ENCODE data around the gene ITGB2. TPM values are rescaled to one million over a fixed set of nuclear protein-coding genes. Genes with fewer than 3 reads are reported as not detected.

Gene ITGB2
- total RNA-seq, 1 donor from 2014 or later, result 35.1 TPM

DNA sequence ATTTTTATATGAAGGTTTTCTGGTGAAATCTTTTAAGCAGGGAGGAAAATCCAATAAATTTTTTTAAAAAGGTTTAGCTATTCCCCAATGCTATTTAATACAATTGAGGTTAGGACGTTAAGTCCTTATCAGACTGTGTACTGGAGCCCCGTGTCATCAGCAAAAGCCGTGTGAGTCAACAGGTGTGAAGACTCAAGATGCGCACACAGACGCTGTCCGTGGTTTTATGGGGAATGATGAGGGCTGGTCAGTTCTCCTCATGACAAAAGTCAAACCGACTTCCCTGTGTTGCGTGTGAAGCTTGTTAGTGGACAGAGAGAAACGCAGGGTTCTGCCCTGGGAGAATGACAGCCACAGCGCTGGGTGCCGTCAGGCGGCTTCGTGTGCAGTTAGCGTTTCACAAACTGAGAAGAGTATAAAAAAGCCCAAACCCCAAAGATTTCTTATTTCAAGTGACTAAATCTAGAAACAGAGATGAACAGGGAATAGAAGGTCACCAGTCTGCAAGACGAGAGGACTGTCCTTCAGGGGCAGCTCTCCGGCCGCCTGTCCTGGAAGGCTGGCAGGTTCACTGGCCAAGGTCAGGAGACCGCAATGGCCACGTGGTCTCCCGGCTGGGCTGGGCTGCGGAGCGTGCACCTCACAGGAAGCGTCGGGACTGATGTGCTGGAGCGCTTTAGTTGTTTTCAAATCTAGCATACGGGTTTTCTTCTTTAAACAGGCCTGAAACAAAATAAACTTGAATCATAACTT lies 69.6 kb downstream of the ITGB2 start:
- peaks cover 0 to 56% of the 10 kb centered on the region in 2 donors for H3K36me3 ChIP-seq
- H3K27me3 ChIP-seq, result no peaks in the 10 kb centered on the region
- H3K27ac ChIP-seq, result no peak overlapping the region
- intact Hi-C loops (cut with DNase I), result no loop called here
- H3K4me3 ChIP-seq, result no peak overlapping the region
- no peaks in the 10 kb centered on the region for H3K9me3 ChIP-seq
- no peak for TF ChIP-seq POLR2AphosphoS5 (IDR thresholded peaks at IDR 0.05; ENCODE audit: insufficient read depth in 1 of 2, low read depth in 1 of 2)
- TF ChIP-seq POLR2A (IDR thresholded peaks at IDR 0.05), result no peak
- TF ChIP-seq, protein P1, sequence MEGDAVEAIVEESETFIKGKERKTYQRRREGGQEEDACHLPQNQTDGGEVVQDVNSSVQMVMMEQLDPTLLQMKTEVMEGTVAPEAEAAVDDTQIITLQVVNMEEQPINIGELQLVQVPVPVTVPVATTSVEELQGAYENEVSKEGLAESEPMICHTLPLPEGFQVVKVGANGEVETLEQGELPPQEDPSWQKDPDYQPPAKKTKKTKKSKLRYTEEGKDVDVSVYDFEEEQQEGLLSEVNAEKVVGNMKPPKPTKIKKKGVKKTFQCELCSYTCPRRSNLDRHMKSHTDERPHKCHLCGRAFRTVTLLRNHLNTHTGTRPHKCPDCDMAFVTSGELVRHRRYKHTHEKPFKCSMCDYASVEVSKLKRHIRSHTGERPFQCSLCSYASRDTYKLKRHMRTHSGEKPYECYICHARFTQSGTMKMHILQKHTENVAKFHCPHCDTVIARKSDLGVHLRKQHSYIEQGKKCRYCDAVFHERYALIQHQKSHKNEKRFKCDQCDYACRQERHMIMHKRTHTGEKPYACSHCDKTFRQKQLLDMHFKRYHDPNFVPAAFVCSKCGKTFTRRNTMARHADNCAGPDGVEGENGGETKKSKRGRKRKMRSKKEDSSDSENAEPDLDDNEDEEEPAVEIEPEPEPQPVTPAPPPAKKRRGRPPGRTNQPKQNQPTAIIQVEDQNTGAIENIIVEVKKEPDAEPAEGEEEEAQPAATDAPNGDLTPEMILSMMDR (IDR thresholded peaks at IDR 0.05), result no peak
- DNase-seq (ENCODE audit: extremely low spot score in 2 of 2), result no peak
- H3K4me1 ChIP-seq, result peaks cover 13% of the 10 kb centered on the region

DNA sequence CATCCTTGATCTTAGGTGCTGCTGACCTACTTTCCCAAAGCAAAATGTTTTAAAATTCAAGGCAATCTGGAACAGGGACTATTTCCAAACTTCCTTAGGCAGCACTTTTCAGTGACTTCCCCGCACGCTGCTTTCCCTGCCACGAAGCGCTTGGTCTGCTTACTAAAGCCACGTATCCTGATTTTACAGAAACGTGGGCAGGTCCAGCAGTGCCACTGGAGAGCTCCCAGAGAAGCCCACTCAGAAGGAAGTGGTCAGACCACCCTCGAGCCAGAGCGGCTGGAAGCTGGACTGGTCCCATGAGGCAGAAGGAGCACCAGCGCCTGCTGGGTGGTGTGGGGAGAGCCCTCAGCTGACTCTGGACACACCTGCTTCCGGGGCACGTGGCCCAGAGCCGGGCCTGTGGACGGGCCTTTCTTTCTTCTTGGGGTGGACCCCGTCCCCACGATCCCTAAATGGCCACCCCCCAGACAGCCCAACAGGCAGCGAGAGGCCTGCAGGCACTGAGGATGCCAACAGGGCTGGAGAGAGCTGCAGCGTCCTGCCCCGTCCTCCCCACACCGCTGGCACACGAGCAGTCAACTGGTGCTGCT lies 70.4 kb downstream of the ITGB2 start:
- no peak overlapping the region for H3K27ac ChIP-seq
- TF ChIP-seq, protein P1 (IDR thresholded peaks at IDR 0.05), result no peak
- TF ChIP-seq POLR2AphosphoS5 (IDR thresholded peaks at IDR 0.05; ENCODE audit: insufficient read depth in 1 of 2, low read depth in 1 of 2), result no peak
- no peak for TF ChIP-seq POLR2A (IDR thresholded peaks at IDR 0.05)
- H3K27me3 ChIP-seq, result no peaks in the 10 kb centered on the region
- H3K36me3 ChIP-seq, result peaks cover 0 to 49% of the 10 kb centered on the region in 2 donors
- H3K4me3 ChIP-seq, result no peak overlapping the region
- H3K4me1 ChIP-seq, result peaks cover 20% of the 10 kb centered on the region
- H3K9me3 ChIP-seq, result no peaks in the 10 kb centered on the region
- no peak for DNase-seq (ENCODE audit: extremely low spot score in 2 of 2)
- intact Hi-C loops (cut with DNase I), result no loop called here

DNA sequence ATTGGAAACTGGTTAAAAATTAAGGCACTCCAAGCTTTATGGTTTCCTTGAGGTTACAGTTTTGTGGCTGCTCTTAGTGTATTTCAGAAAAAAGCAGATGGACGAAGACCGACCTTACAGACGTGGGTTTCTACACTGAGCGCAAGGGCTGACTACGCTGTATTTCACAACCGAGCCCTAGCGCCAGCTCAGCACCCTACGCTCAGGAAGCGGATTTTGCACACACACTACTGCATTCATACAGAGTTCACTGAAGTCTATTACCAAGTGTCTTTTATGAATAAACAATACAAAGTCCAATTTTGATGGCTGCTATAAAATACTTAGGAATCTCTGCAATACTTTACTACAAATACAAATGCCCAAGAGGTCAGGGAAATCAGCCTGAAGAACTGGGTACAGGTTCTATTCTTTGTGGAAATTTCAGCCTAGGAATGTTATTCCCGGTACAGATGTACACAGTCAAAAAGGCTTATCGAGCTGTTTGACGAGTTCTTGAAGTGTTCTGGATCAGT lies 71.0 kb downstream of the ITGB2 start:
- Histone ChIP-seq H3K4me3 (no peak overlapping the region), H3K4me1 (peaks cover 22% of the 10 kb centered on the region), H3K36me3 (peaks cover 0 to 42% of the 10 kb centered on the region in 2 donors), H3K27ac (no peak overlapping the region), H3K27me3 (no peaks in the 10 kb centered on the region), H3K9me3 (no peaks in the 10 kb centered on the region)
- no peak for DNase-seq (ENCODE audit: extremely low spot score in 2 of 2)
- intact Hi-C loops (cut with DNase I), result no loop called here
- TF ChIP-seq POLR2AphosphoS5 (IDR thresholded peaks at IDR 0.05; ENCODE audit: insufficient read depth in 1 of 2, low read depth in 1 of 2) (no peak), POLR2A (IDR thresholded peaks at IDR 0.05) (no peak)
- TF ChIP-seq, protein P1 (IDR thresholded peaks at IDR 0.05), result no peak

DNA sequence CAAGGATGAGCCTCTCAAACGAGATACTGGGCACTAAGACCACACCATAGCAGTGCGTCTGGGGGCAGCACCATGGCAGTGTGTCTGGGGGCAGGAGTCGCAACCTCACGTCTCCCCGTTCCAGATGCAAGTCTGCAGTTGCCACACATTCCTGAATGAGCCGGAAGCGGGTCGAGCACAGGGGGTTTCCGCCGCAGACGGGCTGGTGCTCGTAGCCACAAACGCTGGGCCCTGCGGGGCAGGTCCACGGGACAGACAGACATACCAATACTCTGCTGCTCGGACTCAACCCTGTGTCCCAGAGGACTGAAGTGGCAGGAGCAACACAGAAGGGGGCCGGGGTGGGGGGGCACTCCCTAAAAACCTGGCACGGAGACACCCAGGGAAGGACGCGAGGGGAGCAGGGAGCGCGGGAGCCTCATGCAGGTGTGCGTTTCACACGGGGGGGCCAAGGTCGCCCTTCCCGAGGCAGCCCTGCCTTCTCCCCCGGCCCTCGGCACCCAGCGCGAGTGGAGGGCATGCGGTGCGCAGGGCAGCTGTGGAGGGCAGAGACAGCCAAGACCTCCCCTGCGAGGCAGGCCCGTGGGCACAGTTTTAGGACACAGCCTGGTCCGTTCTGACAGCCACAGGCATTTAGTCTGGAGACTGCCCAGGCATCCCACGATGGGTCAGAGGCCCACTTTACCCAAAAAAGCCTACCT lies 71.7 kb downstream of the ITGB2 start:
- no peak overlapping the region for H3K4me3 ChIP-seq
- no peaks in the 10 kb centered on the region for H3K27me3 ChIP-seq
- H3K9me3 ChIP-seq, result no peaks in the 10 kb centered on the region
- no peak overlapping the region for H3K27ac ChIP-seq
- intact Hi-C loops (cut with DNase I), result no loop called here
- H3K36me3 ChIP-seq, result peaks cover 0 to 35% of the 10 kb centered on the region in 2 donors
- TF ChIP-seq, protein P1 (IDR thresholded peaks at IDR 0.05), result no peak
- TF ChIP-seq POLR2AphosphoS5 (IDR thresholded peaks at IDR 0.05; ENCODE audit: insufficient read depth in 1 of 2, low read depth in 1 of 2) (no peak), POLR2A (IDR thresholded peaks at IDR 0.05) (no peak)
- DNase-seq (ENCODE audit: extremely low spot score in 2 of 2), result no peak
- H3K4me1 ChIP-seq, result peaks cover 22% of the 10 kb centered on the region
